Caco-2 (cell line): Measurements from ENCODE around the gene TAF5. TPM values are rescaled to one million over a fixed set of nuclear protein-coding genes. Genes with fewer than 3 reads are reported as not detected.
"Not testable (repeated sequence)": the region's sequence is repeated elsewhere in the genome, so short reads cannot be mapped to it uniquely, and the experiment has no call there.

ENCODE experiments used
- BruUV-seq: library from RNA; stranded (reverse); fragments of 400-500 nt; replicated peaks from 2 replicates; lab custom pipeline; 2021; lab: Mats Ljungman, UMichigan
- CTCF ChIA-PET: fragments of 300-600 bp; sonication (Branson Sonifier 250); formaldehyde crosslinking; loops from one replicate; lab custom pipeline; 2022; ENCODE audit warnings: antibody characterized with exemption; lab: Charles Lee
- POLR2A ChIA-PET: fragments of 300-600 bp; sonication (Branson Sonifier 250); formaldehyde crosslinking; loops from one replicate; lab custom pipeline; 2022; ENCODE audit warnings: antibody characterized with exemption; lab: Charles Lee
- DNase-seq, 2 experiments: peaks; one replicate each; pipeline versions ENCODE4 v3.0.0 to v3.0.0-alpha.2; 2020 to 2022
- H3K27me3 ChIP-seq: replicated peaks from 2 replicates; pipeline ENCODE4 v1.6.0; 2011; ENCODE audit warnings: low read length; ENCODE audit not compliant: control insufficient read depth, insufficient read depth
- H3K36me3 ChIP-seq: 2 replicates; pipeline ENCODE4 v1.5.1; 2011; ENCODE audit warnings: low read length; ENCODE audit not compliant: control insufficient read depth, insufficient read depth
- H3K4me1 ChIP-seq: fragments of 250-450 bp; sonication (Bioruptor Pico); 2 replicates; pipeline ENCODE4 v1.5.1; 2020; ENCODE audit warnings: mild to moderate bottlenecking
- H3K4me3 ChIP-seq: 2 replicates; pipeline ENCODE4 v1.5.1; 2011; ENCODE audit warnings: low read depth, mild to moderate bottlenecking, control low read depth, low read length
- H3K9me3 ChIP-seq: fragments of 250-450 bp; sonication (Bioruptor Pico); 2 replicates; pipeline ENCODE4 v1.5.1; 2020; ENCODE audit warnings: mild to moderate bottlenecking, moderate library complexity
- H3K27ac Mint-ChIP-seq: one replicate; pipeline ENCODE4 v1.8.0; 2022; ENCODE audit warnings: mixed read lengths; ENCODE audit not compliant: unreplicated experiment
- H3K27me3 Mint-ChIP-seq: one replicate; pipeline ENCODE4 v1.8.0; 2022; ENCODE audit warnings: mixed read lengths; ENCODE audit not compliant: insufficient read depth, unreplicated experiment
- H3K36me3 Mint-ChIP-seq: one replicate; pipeline ENCODE4 v1.8.0; 2022; ENCODE audit warnings: mild to moderate bottlenecking, mixed read lengths; ENCODE audit not compliant: insufficient read depth, unreplicated experiment
- H3K4me1 Mint-ChIP-seq: one replicate; pipeline ENCODE4 v1.8.0; 2022; ENCODE audit warnings: low read depth, mixed read lengths; ENCODE audit not compliant: unreplicated experiment
- H3K4me3 Mint-ChIP-seq: one replicate; pipeline ENCODE4 v1.8.0; 2022; ENCODE audit warnings: mild to moderate bottlenecking, moderate library complexity, mixed read lengths; ENCODE audit not compliant: unreplicated experiment
- H3K9me3 Mint-ChIP-seq: one replicate; pipeline ENCODE4 v1.8.0; 2022; ENCODE audit warnings: mixed read lengths; ENCODE audit not compliant: unreplicated experiment
- CTCF ChIP-seq, 2 experiments: fragments of 200-600 bp in 1 of 2; IDR thresholded peaks; 1 replicate in 1 of 2; 2 replicates in 1 of 2; pipeline versions ENCODE4 v1.5.1 to v1.8.0; 2011 to 2022; ENCODE audit warnings: antibody characterized with exemption in 1 of 2, control low read depth in 1 of 2, inconsistent platforms in 1 of 2, low read depth in 1 of 2, low read length in 1 of 2, mild to moderate bottlenecking in 1 of 2, moderate library complexity in 1 of 2; ENCODE audit not compliant: insufficient read depth in 1 of 2, severe bottlenecking in 1 of 2, unreplicated experiment in 1 of 2
- intact Hi-C: fragments of 100-400 bp; cut with micrococcal nuclease; formaldehyde crosslinking; loops from one replicate; pipeline ENCODE4 v1.10.0; 2022; ENCODE audit not compliant: unreplicated experiment
- total RNA-seq: library from RNA; stranded (reverse); gene quantifications from 2 replicates; pipeline ENCODE4 v1.2.3, GENCODE V29; 2022

Gene TAF5
- total RNA-seq, 1 experiment from 2014 or later, result 6.3 TPM

- CTCF ChIA-PET, result no interaction called here
- H3K36me3 Mint-ChIP-seq, result peaks cover 13% of the 10 kb centered on the region
- peak within 1 kb of the TSS; percentile 79 for H3K4me3 Mint-ChIP-seq
- peak; percentile 84 to 93 for DNase-seq
- H3K4me1 ChIP-seq, result no peaks in the 10 kb centered on the region
- H3K4me3 ChIP-seq, result peak within 1 kb of the TSS; percentile 79
- H3K27me3 ChIP-seq, result no peaks in the 10 kb centered on the region
- H3K36me3 ChIP-seq, result no peaks in the 10 kb centered on the region; the same call in 1 of the 2 replicates
- no peaks in the 10 kb centered on the region for H3K9me3 ChIP-seq
- TSS peak; percentile 32 for BruUV-seq
- TF ChIP-seq CTCF (IDR thresholded peaks at IDR 0.05; ENCODE audit: insufficient read depth in 1 of 2, low read depth in 1 of 2, low read length in 1 of 2, severe bottlenecking in 1 of 2, unreplicated experiment in 1 of 2), result peak in 1 of 2 experiments; percentile 7
- H3K4me1 Mint-ChIP-seq, result no peaks in the 10 kb centered on the region
- H3K27me3 Mint-ChIP-seq, result no peaks in the 10 kb centered on the region
- peak within 1 kb of the TSS; percentile 76 for H3K27ac Mint-ChIP-seq
- H3K9me3 Mint-ChIP-seq, result no peaks in the 10 kb centered on the region
- POLR2A ChIA-PET, result interaction anchor here (0.6 to 1.7 kb wide), 2 partner anchors 17 to 30 kb away, joined by 4 to 10 read pairs; partner anchors contain the start of gene TAF5
- intact Hi-C loops, result loop anchor here (1.0 to 2.0 kb wide), 2 partner anchors 10 to 18 kb away; no protein-coding TSS in a partner anchor
These were observed 17.1 kb upstream of the TAF5 start, which contains the start of gene PCGF6 for GRCh38 chr10:103350517-103351260. PCGF6 (minus strand) TSS chr10:103351140; CDS start chr10:103351066, 74 bp downstream.

GRCh38 chr10:103353281-103353680 lies 14.5 kb upstream of the TAF5 start:
- no peak overlapping the region for H3K4me3 Mint-ChIP-seq
- no peak for DNase-seq
- H3K4me1 Mint-ChIP-seq, result no peaks in the 10 kb centered on the region
- no peaks in the 10 kb centered on the region for H3K27me3 Mint-ChIP-seq
- H3K27ac Mint-ChIP-seq, result no peak overlapping the region
- Histone ChIP-seq H3K4me1 (no peaks in the 10 kb centered on the region), H3K36me3 (no peaks in the 10 kb centered on the region), H3K9me3 (no peaks in the 10 kb centered on the region), H3K27me3 (no peaks in the 10 kb centered on the region), H3K4me3 (no peak overlapping the region)
- H3K36me3 Mint-ChIP-seq, result peaks cover 3% of the 10 kb centered on the region
- no TSS peak for BruUV-seq
- no peaks in the 10 kb centered on the region for H3K9me3 Mint-ChIP-seq
- no peak for TF ChIP-seq CTCF (IDR thresholded peaks at IDR 0.05; ENCODE audit: insufficient read depth in 1 of 2, low read depth in 1 of 2, low read length in 1 of 2, severe bottlenecking in 1 of 2, unreplicated experiment in 1 of 2)
- CTCF ChIA-PET, result interaction anchor here (0.7 kb wide), 2 partner anchors 57 to 289 kb away, joined by 3 to 8 read pairs; no protein-coding TSS in a partner anchor
- intact Hi-C loops, result no loop called here
- POLR2A ChIA-PET, result interaction anchor here (0.7 kb wide), 1 partner anchor 12 kb away, joined by 7 read pairs; no protein-coding TSS in a partner anchor

GRCh38 chr10:103354567-103354966 lies 13.2 kb upstream of the TAF5 start:
- H3K4me3 ChIP-seq, intact Hi-C loops, H3K36me3 ChIP-seq, H3K27me3 ChIP-seq, H3K4me1 Mint-ChIP-seq, POLR2A ChIA-PET, H3K9me3 Mint-ChIP-seq, H3K27me3 Mint-ChIP-seq, DNase-seq, H3K4me1 ChIP-seq, H3K27ac Mint-ChIP-seq, BruUV-seq, H3K9me3 ChIP-seq, H3K4me3 Mint-ChIP-seq, CTCF ChIA-PET, H3K36me3 Mint-ChIP-seq: not testable (repeated sequence)
